ENCODE data around the gene EEFSEC. TPM values are rescaled to one million over a fixed set of nuclear protein-coding genes. Genes with fewer than 3 reads are reported as not detected.

EEFSEC gene
- total RNA-seq, 1 donor from 2014 or later: 0.92 TPM

GRCh38 chr3:128433837-128434165 lies 280.5 kb downstream of the EEFSEC start:
- Mint-ChIP-seq H3K36me3 (no peaks in the 10 kb centered on the region), H3K27ac (no peak overlapping the region), H3K4me1 (peaks cover 24% of the 10 kb centered on the region), H3K9me3 (no peaks in the 10 kb centered on the region), H3K27me3 (ENCODE audit: insufficient read depth, low read depth) (peaks cover 39% of the 10 kb centered on the region), H3K4me3 (peak overlapping the region; percentile 55)
- no peak overlapping the region for H3K27ac ChIP-seq
- no peak overlapping the region for H3K4me3 ChIP-seq
- no peak for DNase-seq (ENCODE audit: low spot score)
- no peak overlapping the region for H3K4me2 ChIP-seq
- TF ChIP-seq CTCF (IDR thresholded peaks at IDR 0.05) (no peak), EZH2 (IDR thresholded peaks at IDR 0.05) (no peak), EZH2phosphoT487 (IDR thresholded peaks at IDR 0.05) (no peak)
- H3K27me3 ChIP-seq: peaks cover 64% of the 10 kb centered on the region
- H3K9ac ChIP-seq: no peak overlapping the region
- no peaks in the 10 kb centered on the region for H3K9me3 ChIP-seq (ENCODE audit: low read depth)
- H2AFZ ChIP-seq (replicated peaks): no peak overlapping the region
- no peaks in the 10 kb centered on the region for H3K36me3 ChIP-seq
- no peaks in the 10 kb centered on the region for H4K20me1 ChIP-seq (ENCODE audit: low read depth)
- peaks cover 17% of the 10 kb centered on the region for H3K4me1 ChIP-seq
- H3K79me2 ChIP-seq (ENCODE audit: low read depth): no peaks in the 10 kb centered on the region
- H3F3A ChIP-seq (ENCODE audit: low read depth): peaks cover 14% of the 10 kb centered on the region

DNA sequence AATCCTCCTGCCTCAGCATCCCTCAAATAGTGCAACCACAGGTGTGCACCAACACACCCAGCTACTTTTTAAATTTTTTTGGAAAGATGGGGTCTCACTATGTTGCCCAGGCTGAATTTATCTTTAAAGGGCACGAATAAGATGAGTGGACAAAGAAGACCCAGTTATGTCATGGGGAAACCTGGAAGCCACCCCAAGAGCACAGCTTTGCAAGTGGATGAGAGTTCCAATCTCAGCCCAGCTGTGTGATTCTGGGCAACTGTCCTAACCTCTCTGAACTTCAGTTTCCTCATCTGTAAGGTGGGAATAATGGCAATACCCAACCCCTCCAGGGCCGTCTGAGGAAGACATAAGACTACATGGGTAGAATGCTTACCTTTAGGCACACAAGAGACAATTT lies 281.2 kb downstream of the EEFSEC start:
- Histone ChIP-seq H4K20me1 (ENCODE audit: low read depth) (no peaks in the 10 kb centered on the region), H2AFZ (replicated peaks) (no peak overlapping the region), H3K9ac (no peak overlapping the region), H3F3A (ENCODE audit: low read depth) (peaks cover 14% of the 10 kb centered on the region), H3K4me2 (no peak overlapping the region), H3K27me3 (peaks cover 57% of the 10 kb centered on the region), H3K4me1 (peaks cover 17% of the 10 kb centered on the region), H3K4me3 (no peak overlapping the region), H3K27ac (no peak overlapping the region), H3K79me2 (ENCODE audit: low read depth) (no peaks in the 10 kb centered on the region), H3K36me3 (no peaks in the 10 kb centered on the region), H3K9me3 (ENCODE audit: low read depth) (no peaks in the 10 kb centered on the region)
- no peak for DNase-seq (ENCODE audit: low spot score)
- H3K27ac Mint-ChIP-seq: no peak overlapping the region
- H3K27me3 Mint-ChIP-seq (ENCODE audit: insufficient read depth, low read depth): peaks cover 41% of the 10 kb centered on the region
- H3K36me3 Mint-ChIP-seq: no peaks in the 10 kb centered on the region
- H3K4me3 Mint-ChIP-seq: no peak overlapping the region
- TF ChIP-seq EZH2 (IDR thresholded peaks at IDR 0.05): no peak
- no peak for TF ChIP-seq CTCF (IDR thresholded peaks at IDR 0.05)
- no peak for TF ChIP-seq EZH2phosphoT487 (IDR thresholded peaks at IDR 0.05)
- H3K4me1 Mint-ChIP-seq: peaks cover 24% of the 10 kb centered on the region
- no peaks in the 10 kb centered on the region for H3K9me3 Mint-ChIP-seq

DNA sequence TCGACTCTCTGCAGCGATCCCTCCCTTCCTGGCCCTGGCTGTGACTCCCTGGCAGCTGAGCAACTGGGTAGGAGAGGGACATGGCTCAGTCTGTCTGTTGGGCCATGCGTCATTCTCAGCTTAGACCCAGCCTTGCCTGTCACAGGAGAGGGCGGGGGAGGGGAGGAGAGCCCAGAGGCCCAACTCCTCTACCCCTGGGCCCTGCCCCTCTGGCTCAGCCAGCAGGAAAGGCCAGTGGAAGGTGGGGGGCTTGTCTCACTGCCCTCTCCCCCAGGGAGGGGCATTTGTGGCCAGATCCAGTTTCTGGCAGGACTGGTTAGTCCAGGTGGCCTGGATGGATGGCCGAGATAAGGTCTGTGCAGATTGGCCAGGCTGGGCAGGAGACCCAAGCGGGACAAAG lies 281.8 kb downstream of the EEFSEC start:
- H3K4me1 Mint-ChIP-seq: peaks cover 22% of the 10 kb centered on the region
- H3K4me3 Mint-ChIP-seq: no peak overlapping the region
- Histone ChIP-seq H3K36me3 (no peaks in the 10 kb centered on the region), H3K4me2 (no peak overlapping the region), H3K4me3 (no peak overlapping the region), H3F3A (ENCODE audit: low read depth) (peaks cover 14% of the 10 kb centered on the region), H3K27me3 (peaks cover 52% of the 10 kb centered on the region), H3K4me1 (peaks cover 17% of the 10 kb centered on the region), H3K27ac (no peak overlapping the region), H2AFZ (replicated peaks) (no peak overlapping the region), H3K9me3 (ENCODE audit: low read depth) (no peaks in the 10 kb centered on the region), H3K79me2 (ENCODE audit: low read depth) (no peaks in the 10 kb centered on the region), H4K20me1 (ENCODE audit: low read depth) (no peaks in the 10 kb centered on the region), H3K9ac (no peak overlapping the region)
- no peaks in the 10 kb centered on the region for H3K36me3 Mint-ChIP-seq
- TF ChIP-seq EZH2 (IDR thresholded peaks at IDR 0.05): no peak
- TF ChIP-seq EZH2phosphoT487 (IDR thresholded peaks at IDR 0.05): no peak
- no peak for TF ChIP-seq CTCF (IDR thresholded peaks at IDR 0.05)
- H3K9me3 Mint-ChIP-seq: no peaks in the 10 kb centered on the region
- no peak overlapping the region for H3K27ac Mint-ChIP-seq
- H3K27me3 Mint-ChIP-seq (ENCODE audit: insufficient read depth, low read depth): peaks cover 39% of the 10 kb centered on the region
- peak; percentile 49 for DNase-seq (ENCODE audit: low spot score)
